ENCODE results near the gene RFX4. TPM values are rescaled to one million over a fixed set of nuclear protein-coding genes. Genes with fewer than 3 reads are reported as not detected.

RFX4 gene
- total RNA-seq, 1 experiment from 2014 or later = not detected

- peak in 1 of 2 experiments; percentile 10 for DNase-seq (ENCODE audit: low read depth in 1 of 2, low spot score in 2 of 2)
- peaks cover 94% of the 10 kb centered on the region for H3K27me3 ChIP-seq (replicated peaks)
- peaks cover 10% of the 10 kb centered on the region for H3K4me1 ChIP-seq (replicated peaks)
These were observed 1.6 kb downstream of the RFX4 start for GRCh38 chr12:106584104-106585064.

GRCh38 chr12:106585105-106585520, 2.3 kb downstream of the RFX4 start:
- H3K4me1 ChIP-seq (replicated peaks) = peaks cover 10% of the 10 kb centered on the region
- H3K36me3 ChIP-seq = no peaks in the 10 kb centered on the region
- no peak overlapping the region for H3K4me3 ChIP-seq
- no peaks in the 10 kb centered on the region for H3K9me3 ChIP-seq (replicated peaks)
- no peak overlapping the region for H3K27ac ChIP-seq
- no peak for DNase-seq (ENCODE audit: low read depth in 1 of 2, low spot score in 2 of 2)
- peaks cover 94% of the 10 kb centered on the region for H3K27me3 ChIP-seq (replicated peaks)

More at GRCh38 chr12:106584104-106585064, 1.6 kb downstream of the RFX4 start:
- Histone ChIP-seq H3K36me3 (no peaks in the 10 kb centered on the region), H3K4me3 (no peak overlapping the region), H3K9me3 (replicated peaks) (no peaks in the 10 kb centered on the region), H3K27ac (no peak overlapping the region)

DNA sequence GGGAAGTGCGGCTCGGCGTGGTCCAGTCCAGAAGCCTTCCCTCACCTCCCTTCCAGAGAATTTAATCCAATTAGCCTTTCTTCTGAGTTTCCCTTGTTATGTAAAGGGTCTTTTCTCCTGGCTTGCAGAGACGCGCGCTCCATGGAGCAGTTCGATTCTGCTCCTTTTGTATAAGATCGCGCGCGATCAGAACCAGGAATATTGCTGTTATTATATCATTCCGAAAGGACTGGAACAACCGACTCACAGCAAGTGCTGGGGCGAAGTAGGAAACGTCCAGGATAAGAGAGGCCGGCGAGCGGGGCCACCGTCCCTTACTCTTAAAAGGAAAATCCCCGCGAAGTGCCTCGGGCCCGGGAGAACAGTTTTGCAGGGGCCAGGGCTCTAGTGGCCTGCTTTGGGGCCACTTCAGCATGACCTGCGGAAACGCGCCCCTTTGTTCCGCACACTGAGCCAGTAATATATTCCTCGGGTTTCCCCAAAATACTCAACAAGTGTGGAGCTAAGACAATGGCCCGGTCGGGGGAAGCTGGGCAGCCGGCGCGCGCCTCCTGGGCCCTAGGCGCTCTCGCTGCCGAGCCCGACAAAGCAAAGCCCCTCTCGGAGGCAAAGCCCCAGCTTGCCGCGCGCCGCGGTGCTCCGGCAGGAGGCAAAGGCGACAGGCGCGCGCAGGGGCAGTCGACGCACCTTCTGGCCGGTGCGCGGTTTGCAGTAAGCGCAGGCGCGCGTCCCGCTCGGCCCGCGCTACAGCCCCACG, 2.9 kb downstream of the RFX4 start:
- Histone ChIP-seq H3K27ac (no peak overlapping the region), H3K4me1 (replicated peaks) (peaks cover 10% of the 10 kb centered on the region), H3K36me3 (no peaks in the 10 kb centered on the region), H3K27me3 (replicated peaks) (peaks cover 91% of the 10 kb centered on the region), H3K4me3 (no peak overlapping the region), H3K9me3 (replicated peaks) (no peaks in the 10 kb centered on the region)
- no peak for DNase-seq (ENCODE audit: low read depth in 1 of 2, low spot score in 2 of 2)

DNA sequence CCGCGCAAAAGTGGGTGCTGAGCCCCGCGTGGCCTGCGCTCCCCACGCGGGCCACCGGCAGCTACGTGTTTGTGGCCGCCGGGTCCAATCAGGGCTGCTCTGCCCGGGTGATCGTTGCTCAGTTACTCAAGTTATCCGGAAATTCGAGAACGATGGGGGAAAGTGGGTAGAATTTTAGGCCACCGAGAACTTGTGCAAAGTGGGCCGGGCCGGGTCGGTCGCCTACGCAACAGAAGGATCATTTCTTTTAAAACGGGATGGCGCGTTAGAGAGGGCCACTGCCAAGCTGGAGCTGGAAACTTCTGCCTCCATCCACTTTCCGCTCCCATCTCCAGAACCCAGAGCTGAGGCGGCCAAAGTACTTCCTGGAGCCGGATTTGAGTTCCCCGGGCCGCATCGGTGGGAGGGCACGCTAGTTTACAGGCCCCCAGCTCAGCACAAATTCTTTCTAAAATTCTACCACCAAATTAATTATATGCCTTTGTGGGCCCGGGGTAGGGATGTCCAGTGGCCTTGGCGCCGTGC, 3.5 kb downstream of the RFX4 start:
- H3K9me3 ChIP-seq (replicated peaks) = no peaks in the 10 kb centered on the region
- no peak overlapping the region for H3K4me3 ChIP-seq
- no peaks in the 10 kb centered on the region for H3K36me3 ChIP-seq
- no peak for DNase-seq (ENCODE audit: low read depth in 1 of 2, low spot score in 2 of 2)
- peaks cover 10% of the 10 kb centered on the region for H3K4me1 ChIP-seq (replicated peaks)
- H3K27ac ChIP-seq = no peak overlapping the region
- H3K27me3 ChIP-seq (replicated peaks) = peaks cover 85% of the 10 kb centered on the region

GRCh38 chr12:106586803-106587684, 4.2 kb downstream of the RFX4 start:
- peaks cover 87% of the 10 kb centered on the region for H3K27me3 ChIP-seq (replicated peaks)
- DNase-seq (ENCODE audit: low read depth in 1 of 2, low spot score in 2 of 2) = no peak
- no peaks in the 10 kb centered on the region for H3K9me3 ChIP-seq (replicated peaks)

DNA sequence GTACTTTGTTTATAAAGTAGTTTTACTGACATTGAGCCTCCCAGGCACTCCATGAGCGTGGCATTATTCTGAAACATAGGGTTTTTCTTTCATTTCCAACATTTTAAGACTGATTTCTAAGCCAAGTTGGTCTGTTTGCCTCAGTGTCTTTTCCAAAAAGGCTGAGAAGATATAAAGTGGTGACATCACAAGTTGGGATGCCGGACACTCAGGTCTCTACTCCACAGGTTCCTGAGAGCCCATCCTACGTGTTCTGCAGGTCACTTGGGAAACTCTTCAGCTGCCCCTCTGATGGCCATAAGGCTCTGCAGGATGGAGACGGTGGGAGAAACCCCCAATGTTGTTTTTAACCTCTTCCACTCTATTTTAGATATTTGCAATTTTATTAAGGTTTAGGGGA, 6.0 kb downstream of the RFX4 start:
- Histone ChIP-seq H3K4me1 (replicated peaks) (peaks cover 1% of the 10 kb centered on the region), H3K27ac (no peak overlapping the region), H3K9me3 (replicated peaks) (no peaks in the 10 kb centered on the region), H3K27me3 (replicated peaks) (peaks cover 86% of the 10 kb centered on the region), H3K36me3 (no peaks in the 10 kb centered on the region), H3K4me3 (no peak overlapping the region)
- no peak for DNase-seq (ENCODE audit: low read depth in 1 of 2, low spot score in 2 of 2)

More at GRCh38 chr12:106586803-106587684, 4.2 kb downstream of the RFX4 start:
- H3K4me1 ChIP-seq (replicated peaks) = peaks cover 10% of the 10 kb centered on the region
- no peaks in the 10 kb centered on the region for H3K36me3 ChIP-seq
- H3K27ac ChIP-seq = no peak overlapping the region
- H3K4me3 ChIP-seq = no peak overlapping the region

GRCh38 chr12:106590601-106591000, 7.8 kb downstream of the RFX4 start:
- Histone ChIP-seq H3K36me3 (no peaks in the 10 kb centered on the region), H3K4me1 (replicated peaks) (no peaks in the 10 kb centered on the region), H3K9me3 (replicated peaks) (no peaks in the 10 kb centered on the region), H3K27ac (no peak overlapping the region), H3K27me3 (replicated peaks) (peaks cover 81% of the 10 kb centered on the region), H3K4me3 (no peak overlapping the region)
- DNase-seq (ENCODE audit: low read depth in 1 of 2, low spot score in 2 of 2) = no peak

- Histone ChIP-seq H3K9me3 (replicated peaks) (no peaks in the 10 kb centered on the region), H3K27ac (no peak overlapping the region), H3K36me3 (no peaks in the 10 kb centered on the region), H3K4me1 (replicated peaks) (no peaks in the 10 kb centered on the region), H3K27me3 (replicated peaks) (peaks cover 69% of the 10 kb centered on the region), H3K4me3 (no peak overlapping the region)
- no peak for DNase-seq (ENCODE audit: low read depth in 1 of 2, low spot score in 2 of 2)
These were observed 11.6 kb downstream of the RFX4 start for GRCh38 chr12:106594447-106594846.

DNA sequence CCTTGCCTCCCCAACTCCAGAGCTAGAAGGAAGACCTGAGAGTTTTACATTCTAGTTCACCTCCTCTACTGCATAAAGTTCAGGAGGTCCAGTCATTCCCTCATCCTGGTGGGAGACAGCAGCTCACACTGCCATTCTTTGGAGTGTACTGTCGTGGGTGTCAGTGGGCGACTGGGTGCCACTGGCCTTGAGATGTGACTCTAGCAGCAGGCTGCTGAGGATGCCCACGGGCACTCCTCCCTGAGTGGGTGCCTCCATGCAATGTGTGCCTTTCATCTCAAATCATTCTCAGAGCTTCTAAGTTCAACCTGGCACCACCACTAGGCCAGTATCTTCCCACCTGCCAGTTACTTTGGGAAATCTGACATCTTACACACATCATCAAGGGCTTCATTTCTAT, 12.5 kb downstream of the RFX4 start:
- H3K4me3 ChIP-seq = no peak overlapping the region
- H3K27ac ChIP-seq = no peak overlapping the region
- H3K27me3 ChIP-seq (replicated peaks) = peaks cover 61% of the 10 kb centered on the region
- no peaks in the 10 kb centered on the region for H3K36me3 ChIP-seq
- H3K4me1 ChIP-seq (replicated peaks) = no peaks in the 10 kb centered on the region
- H3K9me3 ChIP-seq (replicated peaks) = no peaks in the 10 kb centered on the region
- DNase-seq (ENCODE audit: low read depth in 1 of 2, low spot score in 2 of 2) = no peak

DNA sequence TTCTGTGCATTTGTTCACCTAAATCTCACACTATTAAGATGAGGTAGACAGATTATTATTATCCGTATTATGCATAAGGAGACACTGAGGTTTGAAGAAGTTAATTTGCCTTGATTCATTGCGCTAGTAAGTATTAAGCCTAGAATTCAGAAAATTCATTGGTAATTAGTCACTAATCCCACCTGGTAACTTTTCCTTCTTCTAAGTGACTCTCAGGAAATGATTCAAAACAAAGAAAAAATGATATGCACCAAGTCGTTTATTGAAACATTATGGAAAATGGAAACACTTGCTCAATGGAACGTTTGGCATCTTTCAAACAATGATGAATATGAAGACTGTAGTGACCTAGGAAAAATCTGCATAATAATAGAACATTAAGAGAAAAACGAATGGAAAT, 15.2 kb downstream of the RFX4 start:
- Histone ChIP-seq H3K4me3 (no peak overlapping the region), H3K9me3 (replicated peaks) (no peaks in the 10 kb centered on the region), H3K4me1 (replicated peaks) (no peaks in the 10 kb centered on the region), H3K27me3 (replicated peaks) (peaks cover 46% of the 10 kb centered on the region), H3K36me3 (no peaks in the 10 kb centered on the region), H3K27ac (no peak overlapping the region)
- no peak for DNase-seq (ENCODE audit: low read depth in 1 of 2, low spot score in 2 of 2)

GRCh38 chr12:106599302-106599701, 16.5 kb downstream of the RFX4 start:
- no peaks in the 10 kb centered on the region for H3K9me3 ChIP-seq (replicated peaks)
- peaks cover 33% of the 10 kb centered on the region for H3K27me3 ChIP-seq (replicated peaks)
- no peaks in the 10 kb centered on the region for H3K4me1 ChIP-seq (replicated peaks)
- no peak overlapping the region for H3K27ac ChIP-seq
- no peak overlapping the region for H3K4me3 ChIP-seq
- no peaks in the 10 kb centered on the region for H3K36me3 ChIP-seq
- no peak for DNase-seq (ENCODE audit: low read depth in 1 of 2, low spot score in 2 of 2)

DNA sequence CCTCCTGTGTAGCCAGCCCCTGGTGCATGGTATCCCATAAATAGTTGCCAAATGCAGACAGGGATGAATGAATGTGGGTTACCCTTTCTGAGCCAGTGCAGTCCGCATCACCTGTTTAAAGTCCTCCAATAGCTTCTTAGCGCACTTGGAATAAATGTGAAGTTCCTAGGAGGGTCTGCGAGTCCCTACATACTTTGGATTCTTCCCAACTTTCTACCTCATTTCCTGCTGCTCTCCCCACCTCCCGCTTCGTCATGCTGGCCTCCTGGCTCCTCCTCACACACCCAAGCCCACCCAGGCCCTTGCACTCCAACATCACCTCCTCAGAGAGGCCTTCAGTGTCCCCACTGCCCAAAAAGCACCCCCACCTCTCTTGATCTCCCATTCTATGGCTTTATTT, 17.7 kb downstream of the RFX4 start:
- no peaks in the 10 kb centered on the region for H3K36me3 ChIP-seq
- no peak overlapping the region for H3K27ac ChIP-seq
- peaks cover 30% of the 10 kb centered on the region for H3K27me3 ChIP-seq (replicated peaks)
- no peaks in the 10 kb centered on the region for H3K9me3 ChIP-seq (replicated peaks)
- no peaks in the 10 kb centered on the region for H3K4me1 ChIP-seq (replicated peaks)
- no peak overlapping the region for H3K4me3 ChIP-seq
- no peak for DNase-seq (ENCODE audit: low read depth in 1 of 2, low spot score in 2 of 2)

- H3K9me3 ChIP-seq (replicated peaks) = no peaks in the 10 kb centered on the region
- H3K4me3 ChIP-seq = no peak overlapping the region
- DNase-seq (ENCODE audit: low read depth in 1 of 2, low spot score in 2 of 2) = no peak
- H3K27me3 ChIP-seq (replicated peaks) = peaks cover 25% of the 10 kb centered on the region
- no peaks in the 10 kb centered on the region for H3K4me1 ChIP-seq (replicated peaks)
- no peak overlapping the region for H3K27ac ChIP-seq
- H3K36me3 ChIP-seq = no peaks in the 10 kb centered on the region
These were observed 18.2 kb downstream of the RFX4 start for GRCh38 chr12:106601031-106601430.
